ENCODE measurements around the gene TSPAN5.

- TF ChIP-seq ZC3H4 (CRISPR knock-in tag; IDR thresholded peaks at IDR 0.05; ENCODE audit: borderline replicate concordance) (no peak), SRSF3 (IDR thresholded peaks at IDR 0.05; ENCODE audit: insufficient read depth, low read length) (no peak), HDAC2 (IDR thresholded peaks at IDR 0.05) (no peak), HDAC8 (tag; IDR thresholded peaks at IDR 0.05) (no peak), SP1 (CRISPR knock-in tag; IDR thresholded peaks at IDR 0.05) (no peak), MAFK (IDR thresholded peaks at IDR 0.05; ENCODE audit: low read length) (no peak), ZBTB34 (CRISPR knock-in tag; IDR thresholded peaks at IDR 0.05) (no peak), SP2 (IDR thresholded peaks at IDR 0.05; ENCODE audit: extremely low read depth, low read depth, low read length, poor library complexity, severe bottlenecking) (no peak), CUX1 (CRISPR knock-in tag; IDR thresholded peaks at IDR 0.05) (no peak), ZKSCAN8 (CRISPR knock-in tag; IDR thresholded peaks at IDR 0.05) (no peak), CTCF (IDR thresholded peaks at IDR 0.05 in 2 of 3, conservative IDR thresholded peaks at IDR 0.05 in 1 of 3; ENCODE audit: insufficient read depth in 2 of 3, low read depth in 1 of 3, low read length in 3 of 3) (no peak)
These were observed 12.9 kb downstream of the TSPAN5 start for GRCh38 chr4:98645527-98645926.

Data from K562 (cell line).